WTC11 (cell line): ENCODE results near the gene RUNX1. TPM values are rescaled to one million over a fixed set of nuclear protein-coding genes. Genes with fewer than 3 reads are reported as not detected.

Experiments
- ATAC-seq: fragments of 200-7000 bp; cut with Tn5 transposase; 2 replicates; pipeline ENCODE4 v1.10.0; 2021; ENCODE audit warnings: mild to moderate bottlenecking, moderate library complexity
- CTCF ChIA-PET: fragments of 300-600 bp; sonication (Branson Sonifier 250); formaldehyde crosslinking; loops from one replicate; lab custom pipeline; 2021; ENCODE audit warnings: antibody characterized with exemption; lab: Charles Lee
- POLR2A ChIA-PET: fragments of 350-600 bp; sonication (Branson Sonifier 250); formaldehyde crosslinking; loops from one replicate; lab custom pipeline; 2021; ENCODE audit warnings: antibody characterized with exemption; lab: Charles Lee
- DNase-seq: peaks from one replicate; pipeline ENCODE4 v3.0.0; 2021; ENCODE audit warnings: low spot score
- H3K27ac Mint-ChIP-seq: 2 replicates; pipeline ENCODE4 v1.8.0; 2021; ENCODE audit warnings: mixed read lengths
- H3K27me3 Mint-ChIP-seq: 2 replicates; pipeline ENCODE4 v1.8.0; 2021; ENCODE audit warnings: low read depth, mild to moderate bottlenecking, moderate library complexity, mixed read lengths
- H3K36me3 Mint-ChIP-seq: 2 replicates; pipeline ENCODE4 v1.8.0; 2021; ENCODE audit warnings: mixed read lengths
- H3K4me1 Mint-ChIP-seq: 2 replicates; pipeline ENCODE4 v1.8.0; 2022; ENCODE audit warnings: mixed read lengths
- H3K4me3 Mint-ChIP-seq: 2 replicates; pipeline ENCODE4 v1.8.0; 2021; ENCODE audit warnings: mild to moderate bottlenecking, moderate library complexity, mixed read lengths
- H3K9me3 Mint-ChIP-seq: 2 replicates; pipeline ENCODE4 v1.8.0; 2021; ENCODE audit warnings: mixed read lengths
- AR ChIP-seq: fragments of 250-450 bp; sonication (Bioruptor Pico); IDR thresholded peaks from 2 replicates; pipeline ENCODE4 v1.9.0; 2021; ENCODE audit warnings: mild to moderate bottlenecking
- CBFB ChIP-seq: sonication (generic); formaldehyde crosslinking; IDR thresholded peaks from 2 replicates; pipeline ENCODE4 v1.8.1; 2022; ENCODE audit warnings: mild to moderate bottlenecking, low read depth, missing genetic modification reagents
- CDX4 ChIP-seq: fragments of 250-450 bp; sonication (Bioruptor Pico); IDR thresholded peaks from 2 replicates; pipeline ENCODE4 v1.9.0; 2021; ENCODE audit warnings: moderate library complexity, mild to moderate bottlenecking, inconsistent platforms, borderline replicate concordance
- CREB1 ChIP-seq: sonication (generic); formaldehyde crosslinking; IDR thresholded peaks from 2 replicates; pipeline ENCODE4 v1.8.0; 2023; ENCODE audit warnings: mild to moderate bottlenecking, missing genetic modification reagents
- ETV6 ChIP-seq: sonication (generic); formaldehyde crosslinking; IDR thresholded peaks from 2 replicates; pipeline ENCODE4 v1.8.1; 2022; ENCODE audit warnings: mild to moderate bottlenecking, missing genetic modification reagents
- HMGA2 ChIP-seq: fragments of 250-450 bp; sonication (Bioruptor Pico); IDR thresholded peaks from 2 replicates; pipeline ENCODE4 v1.4.0; 2021; ENCODE audit warnings: mild to moderate bottlenecking, moderate library complexity
- IRF2 ChIP-seq: sonication (generic); formaldehyde crosslinking; IDR thresholded peaks from 2 replicates; pipeline ENCODE4 v1.8.0; 2022; ENCODE audit warnings: low read depth, missing genetic modification reagents, borderline replicate concordance
- JAZF1 ChIP-seq: fragments of 250-450 bp; sonication (Bioruptor Pico); IDR thresholded peaks from 2 replicates; pipeline ENCODE4 v1.9.0; 2021; ENCODE audit warnings: moderate library complexity, mild to moderate bottlenecking, inconsistent platforms
- NR1H2 ChIP-seq: sonication (generic); formaldehyde crosslinking; IDR thresholded peaks from 2 replicates; pipeline ENCODE4 v1.9.0; 2021; ENCODE audit warnings: mild to moderate bottlenecking, moderate library complexity, missing genetic modification reagents
- TCF7 ChIP-seq: sonication (generic); formaldehyde crosslinking; IDR thresholded peaks from 2 replicates; pipeline ENCODE4 v1.8.0; 2022; ENCODE audit warnings: mild to moderate bottlenecking, low read depth, missing genetic modification reagents, moderate library complexity
- ZNF416 ChIP-seq: fragments of 250-450 bp; sonication (Bioruptor Pico); IDR thresholded peaks from 2 replicates; pipeline ENCODE4 v1.9.0; 2021; ENCODE audit warnings: mild to moderate bottlenecking, inconsistent platforms
- total RNA-seq: library from RNA; stranded (reverse); gene quantifications from 3 replicates; pipeline ENCODE4 v1.2.3, GENCODE V29; 2021
- TF ChIP-seq, protein P1 (sequence below): sonication (generic); formaldehyde crosslinking; IDR thresholded peaks from 2 replicates; pipeline ENCODE4 v1.8.1; 2023; ENCODE audit warnings: mild to moderate bottlenecking, missing genetic modification reagents
- TF ChIP-seq, protein P2 (sequence below): fragments of 200-600 bp; IDR thresholded peaks from 2 replicates; pipeline ENCODE4 v1.8.0; 2022; ENCODE audit warnings: antibody characterized with exemption

The RUNX1 gene
- total RNA-seq, 1 experiment from 2014 or later = 2.2 TPM

DNA sequence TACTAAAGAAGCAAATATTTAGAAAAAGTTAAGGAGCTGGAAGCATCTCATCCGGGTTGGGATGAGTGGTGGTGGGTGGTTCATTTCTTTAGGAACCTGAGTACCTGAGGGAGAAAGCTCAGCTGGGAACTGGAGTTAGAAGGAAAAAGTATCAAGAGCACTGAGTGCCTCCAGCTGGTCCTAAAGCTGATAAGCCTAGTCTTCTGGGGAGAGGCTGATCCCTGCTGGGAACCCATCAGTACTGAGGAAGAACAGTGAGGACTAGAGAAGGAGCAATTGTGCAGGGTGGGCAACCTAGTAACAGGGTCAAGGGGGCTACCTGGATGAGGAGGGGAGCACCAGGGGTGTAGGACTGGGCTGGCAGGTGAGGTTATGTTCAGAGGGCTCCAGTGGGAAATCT is 89.5 kb downstream of the RUNX1 start:
- POLR2A ChIA-PET = no interaction called here
- no peaks in the 10 kb centered on the region for H3K36me3 Mint-ChIP-seq
- ATAC-seq = no peak

DNA sequence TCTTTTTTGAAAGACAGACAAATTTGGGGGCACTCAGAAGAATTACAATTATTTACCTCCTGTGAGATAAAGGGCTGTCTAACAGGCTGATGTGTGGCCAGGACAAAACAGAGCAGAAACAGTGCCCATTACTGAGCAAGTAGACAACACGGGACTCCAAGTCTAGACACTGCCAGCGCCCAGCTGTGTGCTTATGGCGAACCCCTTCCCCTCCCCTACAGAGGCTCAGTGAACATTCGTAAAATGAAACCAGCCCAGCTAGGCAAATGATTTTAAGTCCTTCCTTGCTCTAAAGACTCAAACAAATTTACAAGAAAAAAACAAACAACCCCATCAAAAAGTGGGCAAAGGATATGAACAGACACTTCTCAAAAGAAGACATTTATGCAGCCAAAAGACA is 91.1 kb downstream of the RUNX1 start:
- Mint-ChIP-seq H3K9me3 (peaks cover 11% of the 10 kb centered on the region), H3K4me1 (peaks cover 19% of the 10 kb centered on the region), H3K27me3 (no peaks in the 10 kb centered on the region; the same call in none of the 2 replicates), H3K27ac (no peak overlapping the region), H3K4me3 (no peak overlapping the region), H3K36me3 (no peaks in the 10 kb centered on the region)
- POLR2A ChIA-PET = no interaction called here
- no peak for DNase-seq
- CTCF ChIA-PET = no interaction called here
- TF ChIP-seq TCF7 = no peak
- TF ChIP-seq AR (CRISPR knock-in tag) = no peak
- TF ChIP-seq, all 79 proteins: peak for 0
- ATAC-seq = no peak

More for the DNA sequence above, 89.5 kb downstream of the RUNX1 start:
- CTCF ChIA-PET = interaction anchor here (1.0 kb wide), 1 partner anchor 214 kb away, joined by 3 read pairs; no protein-coding TSS in a partner anchor
- peaks cover 9% of the 10 kb centered on the region for H3K9me3 Mint-ChIP-seq
- H3K27ac Mint-ChIP-seq = no peak overlapping the region
- no peaks in the 10 kb centered on the region for H3K27me3 Mint-ChIP-seq
- TF ChIP-seq CREB1 (no peak), ZNF416 (no peak), AR (CRISPR knock-in tag) (no peak), CBFB (CRISPR knock-in tag) (no peak), HMGA2 (CRISPR knock-in tag) (no peak), ETV6 (CRISPR knock-in tag) (no peak), IRF2 (CRISPR knock-in tag) (no peak), NR1H2 (CRISPR knock-in tag) (no peak), CDX4 (CRISPR knock-in tag) (no peak), JAZF1 (CRISPR knock-in tag) (no peak)
- TF ChIP-seq, protein P1, sequence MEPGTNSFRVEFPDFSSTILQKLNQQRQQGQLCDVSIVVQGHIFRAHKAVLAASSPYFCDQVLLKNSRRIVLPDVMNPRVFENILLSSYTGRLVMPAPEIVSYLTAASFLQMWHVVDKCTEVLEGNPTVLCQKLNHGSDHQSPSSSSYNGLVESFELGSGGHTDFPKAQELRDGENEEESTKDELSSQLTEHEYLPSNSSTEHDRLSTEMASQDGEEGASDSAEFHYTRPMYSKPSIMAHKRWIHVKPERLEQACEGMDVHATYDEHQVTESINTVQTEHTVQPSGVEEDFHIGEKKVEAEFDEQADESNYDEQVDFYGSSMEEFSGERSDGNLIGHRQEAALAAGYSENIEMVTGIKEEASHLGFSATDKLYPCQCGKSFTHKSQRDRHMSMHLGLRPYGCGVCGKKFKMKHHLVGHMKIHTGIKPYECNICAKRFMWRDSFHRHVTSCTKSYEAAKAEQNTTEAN (CRISPR knock-in tag) = no peak
- TF ChIP-seq, protein P2, sequence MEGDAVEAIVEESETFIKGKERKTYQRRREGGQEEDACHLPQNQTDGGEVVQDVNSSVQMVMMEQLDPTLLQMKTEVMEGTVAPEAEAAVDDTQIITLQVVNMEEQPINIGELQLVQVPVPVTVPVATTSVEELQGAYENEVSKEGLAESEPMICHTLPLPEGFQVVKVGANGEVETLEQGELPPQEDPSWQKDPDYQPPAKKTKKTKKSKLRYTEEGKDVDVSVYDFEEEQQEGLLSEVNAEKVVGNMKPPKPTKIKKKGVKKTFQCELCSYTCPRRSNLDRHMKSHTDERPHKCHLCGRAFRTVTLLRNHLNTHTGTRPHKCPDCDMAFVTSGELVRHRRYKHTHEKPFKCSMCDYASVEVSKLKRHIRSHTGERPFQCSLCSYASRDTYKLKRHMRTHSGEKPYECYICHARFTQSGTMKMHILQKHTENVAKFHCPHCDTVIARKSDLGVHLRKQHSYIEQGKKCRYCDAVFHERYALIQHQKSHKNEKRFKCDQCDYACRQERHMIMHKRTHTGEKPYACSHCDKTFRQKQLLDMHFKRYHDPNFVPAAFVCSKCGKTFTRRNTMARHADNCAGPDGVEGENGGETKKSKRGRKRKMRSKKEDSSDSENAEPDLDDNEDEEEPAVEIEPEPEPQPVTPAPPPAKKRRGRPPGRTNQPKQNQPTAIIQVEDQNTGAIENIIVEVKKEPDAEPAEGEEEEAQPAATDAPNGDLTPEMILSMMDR = no peak
- no peak overlapping the region for H3K4me3 Mint-ChIP-seq
- peaks cover 16% of the 10 kb centered on the region for H3K4me1 Mint-ChIP-seq
- no peak for DNase-seq
